Peyer's patch (tissue), 4 donors: Measurements from ENCODE around the gene DCC. TPM values are rescaled to one million over a fixed set of nuclear protein-coding genes. Genes with fewer than 3 reads are reported as not detected.

Source experiments
- DNase-seq, 3 donors: peaks; one replicate each; pipeline ENCODE4 v3.0.0-alpha.2; 2017 to 2019
- H3K27ac ChIP-seq, 4 donors: fragments of 200-600 bp; sonication (generic); one replicate each; pipeline ENCODE4 v1.5.1; 2016 to 2019
- H3K27me3 ChIP-seq, 2 donors: fragments of 200-600 bp; sonication (generic); one replicate each; pipeline ENCODE4 v1.5.1; 2019
- H3K36me3 ChIP-seq, 3 donors: fragments of 200-600 bp; sonication (generic); one replicate each; pipeline ENCODE4 v1.5.1; 2016 to 2019
- H3K4me1 ChIP-seq, 4 donors: fragments of 200-600 bp; sonication (generic); one replicate each; pipeline ENCODE4 v1.5.1; 2016 to 2019
- H3K4me3 ChIP-seq, 4 donors: fragments of 200-600 bp; sonication (generic); 1 replicate in 3 of 4; 2 replicates in 1 of 4; pipeline ENCODE4 v1.5.1; 2016 to 2019; ENCODE audit warnings: mild to moderate bottlenecking in 1 of 4
- H3K9me3 ChIP-seq, 4 donors: fragments of 200-600 bp; sonication (generic); one replicate each; pipeline ENCODE4 v1.5.1; 2016 to 2019; ENCODE audit warnings: mild to moderate bottlenecking in 1 of 4
- CTCF ChIP-seq, 6 experiments: fragments of 450-650 bp in 4 of 6; fragments of 200-600 bp in 2 of 6; sonication (generic) in 1 of 6; IDR thresholded peaks; one replicate each; pipeline ENCODE4 v1.5.1; 2017 to 2019; ENCODE audit warnings: antibody characterized with exemption in 6 of 6, mild to moderate bottlenecking in 3 of 6, moderate library complexity in 1 of 6
- POLR2A ChIP-seq, 2 donors: fragments of 450-650 bp; IDR thresholded peaks; one replicate each; pipeline ENCODE4 v1.5.1; 2017; ENCODE audit warnings: antibody characterized with exemption in 2 of 2, mild to moderate bottlenecking in 2 of 2, moderate library complexity in 2 of 2
- total RNA-seq, 4 donors: library from RNA; depleted of rRNA; stranded (reverse); fragments of >200 nt; gene quantifications; one replicate each; pipeline ENCODE4 v1.1.0, GENCODE V29; 2016

DCC gene
- total RNA-seq, 4 donors from 2014 or later, result 0.13 TPM; not detected in 3

DNA sequence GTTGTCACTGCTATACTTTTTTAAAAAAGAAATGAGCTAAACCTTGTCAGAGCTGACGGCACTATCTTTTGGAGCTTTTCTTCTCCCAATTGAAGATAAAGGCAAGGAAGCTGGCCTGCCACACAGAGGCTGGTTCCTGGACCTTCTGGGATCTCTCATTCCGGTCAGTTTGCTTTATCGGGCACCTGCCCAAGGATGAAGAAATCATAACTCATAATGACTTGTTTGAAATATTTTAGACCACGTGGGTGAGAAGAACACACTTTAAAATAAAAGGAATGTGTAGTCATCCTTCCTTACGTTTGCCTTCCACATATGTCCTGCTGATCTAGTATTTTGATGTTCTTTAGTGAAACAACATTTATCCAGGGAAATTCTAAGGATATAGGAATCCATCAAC is 535.7 kb downstream of the DCC start:
- Histone ChIP-seq H3K4me3 (no peak overlapping the region), H3K27ac (no peak overlapping the region), H3K27me3 (no peaks in the 10 kb centered on the region), H3K4me1 (no peaks in the 10 kb centered on the region), H3K36me3 (no peaks in the 10 kb centered on the region), H3K9me3 (no peaks in the 10 kb centered on the region)
- TF ChIP-seq CTCF (IDR thresholded peaks at IDR 0.05) (no peak), POLR2A (IDR thresholded peaks at IDR 0.05) (no peak)
- no peak for DNase-seq

GRCh38 chr18:52888014-52888413 is 548.0 kb downstream of the DCC start:
- DNase-seq, result no peak
- Histone ChIP-seq H3K27ac (no peak overlapping the region), H3K9me3 (no peaks in the 10 kb centered on the region), H3K4me3 (no peak overlapping the region), H3K4me1 (no peaks in the 10 kb centered on the region), H3K27me3 (no peaks in the 10 kb centered on the region), H3K36me3 (no peaks in the 10 kb centered on the region)
- TF ChIP-seq POLR2A (IDR thresholded peaks at IDR 0.05) (no peak), CTCF (IDR thresholded peaks at IDR 0.05) (no peak)

GRCh38 chr18:52894801-52895200 is 554.8 kb downstream of the DCC start:
- no peaks in the 10 kb centered on the region for H3K9me3 ChIP-seq

DNA sequence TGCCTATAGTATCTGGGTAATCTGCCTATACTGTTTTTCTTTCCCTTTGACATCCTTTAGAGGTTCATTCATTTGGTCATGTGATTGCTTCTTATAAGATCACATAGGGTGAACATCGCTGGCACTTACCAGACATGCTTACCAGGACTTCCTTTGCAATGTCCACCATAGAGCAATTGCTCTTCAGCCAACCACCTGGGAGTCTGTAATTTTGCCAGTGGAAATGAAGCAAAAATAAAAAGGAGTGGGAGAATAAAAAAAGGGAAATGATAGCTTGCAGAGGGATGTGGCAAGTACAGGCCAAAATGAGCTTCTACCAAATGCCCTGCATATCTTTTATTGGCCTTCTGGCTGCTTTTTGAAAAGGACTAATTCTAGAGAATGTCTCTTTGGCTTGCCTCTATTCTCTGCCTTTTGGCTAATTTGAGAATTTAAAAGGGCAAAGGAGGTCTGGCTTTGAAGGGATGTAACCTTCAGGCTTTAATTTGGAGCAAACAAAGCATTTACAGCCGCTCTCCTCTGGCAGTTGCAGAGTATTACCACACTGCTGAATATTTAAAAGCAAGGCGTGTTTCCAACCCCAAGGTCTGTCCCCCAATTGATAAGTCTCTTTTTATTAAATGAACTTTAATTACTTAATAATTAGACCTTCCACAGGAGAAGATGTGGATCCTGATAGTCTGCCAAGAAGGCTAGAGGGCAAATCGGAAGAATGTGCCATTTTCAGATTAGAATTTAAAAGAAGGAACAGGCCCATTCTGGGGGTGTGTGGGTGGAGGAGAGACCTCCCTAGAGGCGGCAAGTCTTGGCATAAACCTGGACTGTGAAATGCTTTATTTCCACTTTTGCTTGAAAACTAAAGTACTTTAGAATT is 557.9 kb downstream of the DCC start:
- Histone ChIP-seq H3K4me3 (no peak overlapping the region), H3K27ac (no peak overlapping the region), H3K27me3 (no peaks in the 10 kb centered on the region), H3K4me1 (no peaks in the 10 kb centered on the region), H3K36me3 (no peaks in the 10 kb centered on the region), H3K9me3 (no peaks in the 10 kb centered on the region)
- TF ChIP-seq CTCF (IDR thresholded peaks at IDR 0.05) (no peak), POLR2A (IDR thresholded peaks at IDR 0.05) (no peak)
- DNase-seq, result no peak

More at GRCh38 chr18:52894801-52895200, 554.8 kb downstream of the DCC start:
- Histone ChIP-seq H3K27me3 (no peaks in the 10 kb centered on the region), H3K4me1 (no peaks in the 10 kb centered on the region), H3K4me3 (no peak overlapping the region), H3K27ac (no peak overlapping the region), H3K36me3 (no peaks in the 10 kb centered on the region)
- no peak for DNase-seq
- TF ChIP-seq CTCF (IDR thresholded peaks at IDR 0.05) (no peak), POLR2A (IDR thresholded peaks at IDR 0.05) (no peak)

GRCh38 chr18:52898485-52899058 is 558.6 kb downstream of the DCC start:
- no peaks in the 10 kb centered on the region for H3K27me3 ChIP-seq
- no peaks in the 10 kb centered on the region for H3K4me1 ChIP-seq
- TF ChIP-seq CTCF (IDR thresholded peaks at IDR 0.05) (no peak), POLR2A (IDR thresholded peaks at IDR 0.05) (no peak)
- DNase-seq, result no peak
- H3K27ac ChIP-seq, result no peak overlapping the region
- H3K9me3 ChIP-seq, result no peaks in the 10 kb centered on the region
- H3K36me3 ChIP-seq, result no peaks in the 10 kb centered on the region
- H3K4me3 ChIP-seq, result no peak overlapping the region
